Panc1 (cell line): Measurements from ENCODE around the gene SLN. TPM values are rescaled to one million over a fixed set of nuclear protein-coding genes. Genes with fewer than 3 reads are reported as not detected.

Source experiments
- ATAC-seq: fragments of 200-7000 bp; cut with Tn5 transposase; 2 replicates; pipeline ENCODE4 v1.9.1; 2020; ENCODE audit warnings: mild to moderate bottlenecking, moderate library complexity
- BruUV-seq: library from RNA; stranded (reverse); fragments of 400-500 nt; replicated peaks from 2 replicates; lab custom pipeline; 2021; lab: Mats Ljungman, UMichigan
- CTCF ChIA-PET: fragments of 300-600 bp; sonication (Branson Sonifier 250); formaldehyde crosslinking; loops from one replicate; lab custom pipeline; 2022; ENCODE audit warnings: antibody characterized with exemption; lab: Charles Lee
- POLR2A ChIA-PET: fragments of 300-600 bp; sonication (Branson Sonifier 250); formaldehyde crosslinking; loops from one replicate; lab custom pipeline; 2022; ENCODE audit warnings: antibody characterized with exemption; lab: Charles Lee
- DNase-seq: peaks from one replicate; pipeline ENCODE4 v3.0.0-alpha.2; 2010; ENCODE audit warnings: low read depth, low spot score
- H3K27ac ChIP-seq: 2 replicates; pipeline ENCODE4 v1.5.1; 2011; ENCODE audit warnings: mild to moderate bottlenecking, low read length, inconsistent platforms
- H3K27me3 ChIP-seq: fragments of 200-500 bp; sonication (Bioruptor generic); 2 replicates; pipeline ENCODE4 v1.6.0; 2014; ENCODE audit warnings: low read length, inconsistent platforms; ENCODE audit not compliant: control insufficient read depth, insufficient read depth
- H3K36me3 ChIP-seq: fragments of 200-500 bp; sonication (Bioruptor generic); 2 replicates; pipeline ENCODE4 v1.5.1; 2014; ENCODE audit warnings: inconsistent platforms, mild to moderate bottlenecking, low read length, moderate library complexity; ENCODE audit not compliant: control insufficient read depth, insufficient read depth
- H3K4me1 ChIP-seq: 2 replicates; pipeline ENCODE4 v1.5.1; 2011; ENCODE audit warnings: inconsistent platforms, mild to moderate bottlenecking, low read length, moderate library complexity; ENCODE audit not compliant: control insufficient read depth, insufficient read depth
- H3K4me3 ChIP-seq, 2 experiments: 2 replicates each; pipeline ENCODE4 v1.5.1; 2011 to 2012; ENCODE audit warnings: low read depth in 2 of 2, low read length in 2 of 2, mild to moderate bottlenecking in 2 of 2, inconsistent platforms in 1 of 2, moderate library complexity in 1 of 2
- H3K9me3 ChIP-seq: fragments of 200-500 bp; sonication (Bioruptor generic); 2 replicates; pipeline ENCODE4 v1.5.1; 2014; ENCODE audit warnings: low read depth, mild to moderate bottlenecking, inconsistent platforms, low read length, moderate library complexity; ENCODE audit not compliant: control insufficient read depth, insufficient read depth
- CTCF ChIP-seq: fragments of 450-650 bp; IDR thresholded peaks from 2 replicates; pipeline ENCODE4 v1.5.1; 2017; ENCODE audit warnings: mild to moderate bottlenecking
- POLR2AphosphoS5 ChIP-seq: IDR thresholded peaks from 2 replicates; pipeline ENCODE4 v1.6.1; 2012; ENCODE audit warnings: mild to moderate bottlenecking, low read depth, low read length, moderate library complexity
- SIN3A ChIP-seq: IDR thresholded peaks from 2 replicates; pipeline ENCODE4 v1.6.1; 2012; ENCODE audit warnings: low read depth, mild to moderate bottlenecking, low read length, moderate library complexity, borderline replicate concordance; ENCODE audit not compliant: insufficient read depth
- TCF7L2 ChIP-seq: IDR thresholded peaks from 2 replicates; pipeline ENCODE4 v1.6.1; 2011; ENCODE audit warnings: mild to moderate bottlenecking, low read depth, low read length, inconsistent platforms
- in situ Hi-C: cut with HindIII; loops from 2 replicates; pipeline ENCODE4 v1.10.0; 2016; ENCODE audit warnings: low sequenced_read_pairs, low pct_unique_long_range_greater_than_20kb
- intact Hi-C: fragments of 100-400 bp; cut with micrococcal nuclease; formaldehyde crosslinking; loops from one replicate; pipeline ENCODE4 v1.10.0; 2022; ENCODE audit not compliant: unreplicated experiment
- total RNA-seq: library from RNA; stranded (reverse); gene quantifications from one replicate; pipeline ENCODE4 v1.2.1, GENCODE V29; 2021; ENCODE audit not compliant: unreplicated experiment
- TF ChIP-seq, protein P1 (sequence below), 2 experiments: IDR thresholded peaks; 2 replicates each; pipeline ENCODE4 v1.6.1; 2011 to 2012; ENCODE audit warnings: low read depth in 2 of 2, control low read depth in 1 of 2, low read length in 1 of 2, mild to moderate bottlenecking in 1 of 2, moderate library complexity in 1 of 2; ENCODE audit not compliant: insufficient read depth in 1 of 2

Gene SLN
- total RNA-seq, 1 experiment from 2014 or later = not detected

DNA sequence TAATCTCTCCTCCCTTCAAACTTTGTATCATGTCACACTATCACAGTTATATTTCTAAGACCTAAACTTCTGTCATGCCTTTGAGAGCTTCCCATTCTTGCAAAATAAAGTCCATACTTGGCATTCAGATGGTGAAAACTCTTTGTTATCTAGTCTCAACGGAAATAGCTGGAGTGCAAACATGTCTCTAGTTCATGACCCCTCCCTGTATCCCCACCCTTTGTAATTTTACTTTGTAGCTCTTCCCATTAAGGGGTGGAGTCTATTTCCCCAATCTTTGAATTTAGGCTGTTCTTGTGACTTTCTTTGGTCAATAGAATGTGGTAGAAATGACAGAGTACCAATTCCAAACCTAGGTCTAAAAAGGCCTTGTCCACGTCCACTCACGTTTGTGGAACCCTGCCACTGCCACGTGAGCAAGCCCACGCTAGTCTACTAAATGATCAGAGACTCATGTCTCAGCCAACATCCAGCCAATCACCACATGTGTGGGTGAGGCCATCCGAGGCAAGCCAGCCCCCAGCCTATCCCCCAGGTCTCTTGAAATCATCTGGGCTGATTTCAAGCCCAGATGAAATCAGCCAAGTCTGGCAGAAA lies 23.4 kb downstream of the SLN start:
- intact Hi-C loops = no loop called here
- in situ Hi-C loops = loop anchor here (10.0 kb wide), 1 partner anchor 134 kb away; no protein-coding TSS in a partner anchor
- peaks cover 7% of the 10 kb centered on the region for H3K4me1 ChIP-seq
- ATAC-seq (no peak), DNase-seq (no peak)
- no peaks in the 10 kb centered on the region for H3K36me3 ChIP-seq
- H3K27ac ChIP-seq = no peak overlapping the region
- BruUV-seq = no TSS peak
- H3K9me3 ChIP-seq = peaks cover 12% of the 10 kb centered on the region; the same call in 1 of the 2 replicates
- ChIA-PET POLR2A (no interaction called here), CTCF (interaction anchor here (1.1 to 2.2 kb wide), 3 partner anchors 125 to 147 kb away, joined by 3 to 20 read pairs (median 5); no protein-coding TSS in a partner anchor)
- no peak overlapping the region for H3K4me3 ChIP-seq
- TF ChIP-seq TCF7L2 = no peak
- TF ChIP-seq, protein P1, sequence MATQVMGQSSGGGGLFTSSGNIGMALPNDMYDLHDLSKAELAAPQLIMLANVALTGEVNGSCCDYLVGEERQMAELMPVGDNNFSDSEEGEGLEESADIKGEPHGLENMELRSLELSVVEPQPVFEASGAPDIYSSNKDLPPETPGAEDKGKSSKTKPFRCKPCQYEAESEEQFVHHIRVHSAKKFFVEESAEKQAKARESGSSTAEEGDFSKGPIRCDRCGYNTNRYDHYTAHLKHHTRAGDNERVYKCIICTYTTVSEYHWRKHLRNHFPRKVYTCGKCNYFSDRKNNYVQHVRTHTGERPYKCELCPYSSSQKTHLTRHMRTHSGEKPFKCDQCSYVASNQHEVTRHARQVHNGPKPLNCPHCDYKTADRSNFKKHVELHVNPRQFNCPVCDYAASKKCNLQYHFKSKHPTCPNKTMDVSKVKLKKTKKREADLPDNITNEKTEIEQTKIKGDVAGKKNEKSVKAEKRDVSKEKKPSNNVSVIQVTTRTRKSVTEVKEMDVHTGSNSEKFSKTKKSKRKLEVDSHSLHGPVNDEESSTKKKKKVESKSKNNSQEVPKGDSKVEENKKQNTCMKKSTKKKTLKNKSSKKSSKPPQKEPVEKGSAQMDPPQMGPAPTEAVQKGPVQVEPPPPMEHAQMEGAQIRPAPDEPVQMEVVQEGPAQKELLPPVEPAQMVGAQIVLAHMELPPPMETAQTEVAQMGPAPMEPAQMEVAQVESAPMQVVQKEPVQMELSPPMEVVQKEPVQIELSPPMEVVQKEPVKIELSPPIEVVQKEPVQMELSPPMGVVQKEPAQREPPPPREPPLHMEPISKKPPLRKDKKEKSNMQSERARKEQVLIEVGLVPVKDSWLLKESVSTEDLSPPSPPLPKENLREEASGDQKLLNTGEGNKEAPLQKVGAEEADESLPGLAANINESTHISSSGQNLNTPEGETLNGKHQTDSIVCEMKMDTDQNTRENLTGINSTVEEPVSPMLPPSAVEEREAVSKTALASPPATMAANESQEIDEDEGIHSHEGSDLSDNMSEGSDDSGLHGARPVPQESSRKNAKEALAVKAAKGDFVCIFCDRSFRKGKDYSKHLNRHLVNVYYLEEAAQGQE (IDR thresholded peaks at IDR 0.05; ENCODE audit: insufficient read depth in 1 of 2, low read depth in 2 of 2, low read length in 1 of 2) = no peak
- no peak for TF ChIP-seq POLR2AphosphoS5
- TF ChIP-seq SIN3A = no peak
- no peak for TF ChIP-seq CTCF
- no peaks in the 10 kb centered on the region for H3K27me3 ChIP-seq

DNA sequence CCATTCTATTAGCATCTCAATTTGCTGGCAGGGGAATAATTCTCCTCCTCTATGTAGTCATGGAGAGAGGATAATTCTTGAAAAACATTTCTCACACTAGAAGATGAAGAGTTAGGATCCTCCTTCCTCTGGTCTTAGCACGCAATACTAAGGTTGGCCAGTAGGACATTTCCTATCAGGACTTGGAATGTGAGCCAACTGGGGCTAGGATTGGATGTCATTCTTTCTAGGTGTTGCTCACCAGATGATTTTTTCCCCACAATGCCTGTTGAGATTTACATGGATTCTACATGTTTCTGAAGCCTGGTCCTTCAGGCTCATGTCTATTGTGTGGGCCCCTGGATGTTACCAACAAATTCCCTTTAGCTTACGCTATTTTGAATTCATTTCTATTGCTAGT lies 28.0 kb downstream of the SLN start:
- no peak overlapping the region for H3K27ac ChIP-seq
- H3K4me3 ChIP-seq = no peak overlapping the region
- no peak for ATAC-seq
- peak; percentile 59 for TF ChIP-seq CTCF
- TF ChIP-seq TCF7L2 = no peak
- TF ChIP-seq, protein P1 (IDR thresholded peaks at IDR 0.05; ENCODE audit: insufficient read depth in 1 of 2, low read depth in 2 of 2, low read length in 1 of 2) = no peak
- TF ChIP-seq SIN3A = no peak
- no peak for TF ChIP-seq POLR2AphosphoS5
- POLR2A ChIA-PET = no interaction called here
- in situ Hi-C loops (loop anchor here (10.0 kb wide), 1 partner anchor 129 kb away; no protein-coding TSS in a partner anchor), intact Hi-C loops (no loop called here)
- H3K36me3 ChIP-seq = no peaks in the 10 kb centered on the region
- no peaks in the 10 kb centered on the region for H3K9me3 ChIP-seq
- no peaks in the 10 kb centered on the region for H3K27me3 ChIP-seq
- H3K4me1 ChIP-seq = no peaks in the 10 kb centered on the region
- CTCF ChIA-PET = interaction anchor here (0.6 to 1.0 kb wide), 4 partner anchors 18 to 137 kb away, joined by 3 to 5 read pairs (median 4); no protein-coding TSS in a partner anchor
- DNase-seq = no peak
- no TSS peak for BruUV-seq
